OCI-LY1 (cell line): Measurements from ENCODE around the gene GPR62.

ENCODE experiments used
- EZH2 ChIP-seq: fragments of 200-600 bp; sonication (generic), shearing (Covaris generic); IDR thresholded peaks from 2 replicates; pipeline ENCODE4 v1.8.0; 2017; ENCODE audit warnings: borderline replicate concordance, mixed run types, mild to moderate bottlenecking, antibody characterized with exemption, low read length, moderate library complexity, mixed read lengths
- TF ChIP-seq, protein P1 (sequence below): fragments of 200-600 bp; sonication (generic), shearing (Covaris generic); IDR thresholded peaks from 2 replicates; pipeline ENCODE4 v1.5.1; 2017; ENCODE audit warnings: mild to moderate bottlenecking, antibody characterized with exemption, low read length, moderate library complexity, mixed read lengths

- TF ChIP-seq, protein P1, sequence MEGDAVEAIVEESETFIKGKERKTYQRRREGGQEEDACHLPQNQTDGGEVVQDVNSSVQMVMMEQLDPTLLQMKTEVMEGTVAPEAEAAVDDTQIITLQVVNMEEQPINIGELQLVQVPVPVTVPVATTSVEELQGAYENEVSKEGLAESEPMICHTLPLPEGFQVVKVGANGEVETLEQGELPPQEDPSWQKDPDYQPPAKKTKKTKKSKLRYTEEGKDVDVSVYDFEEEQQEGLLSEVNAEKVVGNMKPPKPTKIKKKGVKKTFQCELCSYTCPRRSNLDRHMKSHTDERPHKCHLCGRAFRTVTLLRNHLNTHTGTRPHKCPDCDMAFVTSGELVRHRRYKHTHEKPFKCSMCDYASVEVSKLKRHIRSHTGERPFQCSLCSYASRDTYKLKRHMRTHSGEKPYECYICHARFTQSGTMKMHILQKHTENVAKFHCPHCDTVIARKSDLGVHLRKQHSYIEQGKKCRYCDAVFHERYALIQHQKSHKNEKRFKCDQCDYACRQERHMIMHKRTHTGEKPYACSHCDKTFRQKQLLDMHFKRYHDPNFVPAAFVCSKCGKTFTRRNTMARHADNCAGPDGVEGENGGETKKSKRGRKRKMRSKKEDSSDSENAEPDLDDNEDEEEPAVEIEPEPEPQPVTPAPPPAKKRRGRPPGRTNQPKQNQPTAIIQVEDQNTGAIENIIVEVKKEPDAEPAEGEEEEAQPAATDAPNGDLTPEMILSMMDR = no peak
- no peak for TF ChIP-seq EZH2
Measured at GRCh38 chr3:51982838-51983577, 27.8 kb downstream of the GPR62 start, which contains the start of gene ACY1.
